Activated gamma-delta T cell treated with anti-CD3 and anti-CD28 coated beads, Interleukin-2, amount 50 U/mL, for 16 hours (primary cell): ENCODE results near the gene HIRA.
"Not testable (repeated sequence)": the region's sequence is repeated elsewhere in the genome, so short reads cannot be mapped to it uniquely, and the experiment has no call there.

Source experiments
- DNase-seq: peaks from one replicate; pipeline ENCODE4 v3.0.0-alpha.2; 2020; ENCODE audit warnings: low read depth

Gene HIRA

DNA sequence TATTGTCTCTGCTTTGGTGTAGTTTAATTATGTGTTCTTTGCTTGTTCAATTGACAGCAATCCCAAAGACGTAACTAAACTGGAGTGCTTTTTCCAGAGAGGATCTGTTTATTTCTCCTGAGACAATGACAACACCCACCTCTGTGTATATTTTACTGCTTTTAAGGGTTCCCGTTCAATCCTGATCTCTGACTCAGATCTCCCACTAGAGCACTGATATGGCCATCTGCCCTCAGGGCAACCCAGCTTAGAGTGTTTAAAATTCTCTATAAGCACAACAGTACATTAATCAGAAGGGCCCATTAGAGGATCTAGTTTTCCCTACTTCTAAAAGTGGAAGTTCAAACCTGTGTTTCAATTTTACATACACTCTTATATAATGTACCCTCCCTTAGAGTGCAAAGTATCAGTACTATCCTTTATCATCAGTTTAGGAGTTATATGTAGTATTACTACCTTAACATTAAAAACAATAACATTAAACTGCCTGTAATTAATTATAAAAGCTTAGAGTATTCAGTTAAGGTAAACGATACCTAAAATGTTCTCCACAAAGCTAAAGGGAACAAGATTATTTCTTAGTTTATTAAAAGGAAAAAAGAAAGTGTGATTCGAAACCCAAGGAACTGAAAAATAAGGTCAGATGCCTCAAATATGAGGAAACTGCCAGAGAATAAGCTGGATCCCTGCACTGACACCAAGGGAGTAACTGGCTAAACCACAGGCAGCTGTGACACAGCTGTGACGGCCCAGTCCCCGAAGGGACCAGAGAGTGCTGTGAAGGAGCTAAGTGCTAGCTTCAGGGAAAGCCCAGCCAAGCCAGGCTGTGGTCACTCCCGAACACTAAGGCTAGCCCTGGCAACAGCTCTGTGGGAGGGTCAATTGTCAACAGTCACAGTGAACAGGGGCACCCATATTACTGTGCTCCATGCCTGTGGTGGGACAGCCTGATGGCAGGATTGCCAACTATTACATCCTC, 32.2 kb upstream of the HIRA start:
- no peak for DNase-seq

DNA sequence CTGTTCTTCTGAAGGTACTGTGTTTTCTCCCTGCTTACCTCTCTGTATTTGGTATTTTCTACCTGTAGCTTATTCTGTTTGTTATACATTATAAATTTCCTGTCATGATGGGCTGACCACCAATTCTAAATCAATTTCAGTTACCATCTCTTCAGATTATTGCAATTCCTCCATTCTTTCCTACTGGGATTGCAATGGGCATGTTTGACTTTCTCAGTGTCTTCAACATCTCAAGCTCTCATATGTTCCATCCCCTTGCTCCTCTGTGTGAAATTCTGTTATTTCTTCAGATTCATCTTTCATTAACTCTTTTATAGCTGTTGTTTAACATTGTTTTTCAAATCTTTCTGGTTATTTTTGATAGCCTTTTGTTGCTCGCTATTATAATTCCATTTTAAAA, 31.5 kb upstream of the HIRA start:
- DNase-seq: no peak

DNA sequence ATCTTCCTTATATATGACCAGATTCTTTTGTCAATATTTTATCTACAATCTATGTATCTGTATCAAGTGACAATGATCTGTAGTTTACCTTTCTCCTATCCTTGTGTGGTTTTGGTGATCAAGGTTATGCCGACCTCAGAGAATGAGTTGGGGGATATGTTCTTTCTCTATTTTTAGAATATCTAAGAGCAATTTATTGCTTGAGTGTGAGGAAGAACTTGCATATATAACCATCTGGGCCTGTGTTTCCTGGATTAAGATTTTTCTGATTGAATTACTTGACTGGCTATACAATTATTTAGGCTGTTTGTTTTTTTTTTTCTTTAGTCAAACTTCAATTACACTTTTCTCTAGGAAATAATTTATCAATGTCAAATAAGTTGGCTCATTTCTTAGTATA, 30.0 kb upstream of the HIRA start:
- DNase-seq: no peak

DNA sequence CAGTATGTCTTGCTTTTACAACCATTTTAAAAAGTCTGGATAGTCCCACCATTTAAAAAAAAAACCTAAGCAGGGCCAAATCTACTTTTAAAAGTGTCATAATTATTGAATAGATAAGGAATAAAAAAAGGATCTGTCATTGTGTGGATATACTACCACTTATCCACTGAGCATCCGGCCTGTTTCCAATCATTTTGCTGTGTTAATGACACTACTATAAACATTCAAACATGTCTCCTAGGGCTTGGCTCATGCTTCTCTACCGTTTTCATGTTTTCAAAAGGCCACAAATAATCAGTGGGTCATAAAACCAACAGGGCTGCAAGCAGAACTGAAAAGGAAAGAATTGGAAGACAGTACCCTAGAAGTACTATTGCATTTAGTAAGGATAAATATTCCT, 28.5 kb upstream of the HIRA start:
- DNase-seq: no peak

DNA sequence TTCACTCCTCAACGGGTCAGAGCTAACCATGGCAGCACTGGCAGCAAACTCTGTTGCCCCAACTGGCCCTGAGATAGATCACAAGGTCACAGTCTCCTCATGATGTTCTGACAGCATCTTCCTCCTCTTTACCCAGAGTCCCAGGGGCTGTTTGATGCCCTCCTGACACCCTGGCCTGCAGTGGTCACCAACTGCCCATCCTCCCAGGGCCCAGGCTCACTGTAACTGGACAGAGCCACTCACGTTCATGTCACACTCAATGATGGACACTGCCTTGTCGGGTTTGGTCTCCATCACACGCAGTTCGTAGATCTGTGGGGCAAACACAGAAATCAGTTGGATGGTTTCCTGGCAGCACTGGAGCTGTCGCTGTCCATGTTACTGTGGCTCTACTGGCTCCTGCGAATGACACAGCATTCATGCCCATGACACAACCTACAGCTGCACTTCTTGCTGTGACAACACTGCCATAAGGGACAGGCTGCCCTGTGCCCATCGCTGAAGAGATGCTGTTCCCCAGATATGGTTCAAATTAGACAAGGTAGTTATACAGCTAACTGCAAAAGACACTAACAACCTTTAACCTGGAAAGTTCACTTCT, 26.4 kb upstream of the HIRA start:
- no peak for DNase-seq

DNA sequence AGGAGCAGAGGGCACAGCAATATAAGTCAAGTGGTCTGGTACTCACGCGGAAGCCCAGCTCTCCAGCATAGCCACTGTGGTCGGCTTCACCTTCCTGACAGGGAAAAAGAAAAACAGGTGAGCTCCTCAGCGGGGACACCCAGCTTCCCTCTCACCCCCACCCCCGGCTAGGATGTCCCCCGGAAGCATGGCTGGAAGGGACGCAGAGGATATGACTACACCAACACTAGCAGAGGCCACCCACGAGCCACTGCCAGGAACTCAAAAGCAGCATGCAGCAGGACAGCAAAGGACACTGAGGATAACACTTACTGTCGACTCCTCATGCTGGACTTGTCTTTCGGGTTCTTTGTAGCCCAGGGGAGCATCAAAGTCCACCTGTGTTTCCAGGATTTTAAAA, 25.0 kb upstream of the HIRA start:
- DNase-seq: no peak

DNA sequence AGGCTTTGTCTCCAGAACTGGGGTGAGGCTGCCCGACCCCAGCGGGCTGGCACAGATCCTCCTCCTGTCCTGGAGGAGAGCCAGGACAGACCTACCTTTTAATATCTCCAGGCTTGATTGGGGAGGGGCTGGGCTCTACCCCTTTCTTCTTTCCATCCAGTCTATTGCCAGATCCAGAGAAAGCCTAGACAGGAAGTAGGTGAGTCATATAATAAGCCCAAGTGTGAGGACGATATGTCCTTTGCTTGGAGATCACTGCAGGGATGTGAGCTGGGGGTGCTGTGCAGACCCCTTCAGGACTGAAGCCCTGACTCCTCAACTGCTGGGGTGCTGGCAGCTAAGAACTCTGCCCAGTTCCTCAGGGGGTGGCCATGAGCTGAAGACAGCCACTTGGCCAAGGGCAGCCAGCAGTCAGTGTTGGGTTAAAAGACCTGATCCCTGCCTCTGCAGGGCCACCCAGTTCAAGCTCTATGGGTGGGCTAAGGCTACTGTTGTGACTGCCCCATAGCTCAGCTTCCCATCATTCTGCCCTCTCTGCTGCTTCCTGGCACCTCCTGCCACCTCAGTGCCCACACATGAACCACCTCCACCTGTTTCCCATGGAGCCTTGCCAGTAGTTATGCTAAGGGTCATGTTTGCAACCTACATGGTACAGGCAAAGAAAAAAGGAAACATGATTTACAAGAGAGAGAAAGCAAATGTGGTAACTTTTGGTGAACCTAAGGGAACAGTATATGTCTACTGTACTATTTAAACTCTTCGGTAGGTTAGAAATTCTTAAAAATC, 24.2 kb upstream of the HIRA start:
- DNase-seq: no peak

DNA sequence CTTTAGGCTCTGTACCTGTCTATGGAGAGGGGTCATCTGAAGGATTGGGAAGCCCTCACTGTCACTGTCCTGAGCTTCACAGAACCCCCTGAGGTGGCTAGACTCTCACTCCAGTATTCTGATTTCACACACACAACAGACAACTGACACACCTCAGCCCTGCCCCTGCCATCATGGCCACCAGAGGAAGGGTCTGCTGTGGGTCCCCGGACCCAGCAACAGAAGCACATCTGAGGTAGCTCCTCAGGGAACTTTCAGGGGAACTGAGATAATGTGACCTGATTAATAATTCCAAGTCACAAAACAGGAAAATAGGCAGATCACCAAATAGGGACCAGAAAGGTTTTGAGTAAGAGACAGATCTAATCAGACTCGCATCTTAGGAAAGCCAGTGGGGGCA, 23.5 kb upstream of the HIRA start:
- DNase-seq: no peak

DNA sequence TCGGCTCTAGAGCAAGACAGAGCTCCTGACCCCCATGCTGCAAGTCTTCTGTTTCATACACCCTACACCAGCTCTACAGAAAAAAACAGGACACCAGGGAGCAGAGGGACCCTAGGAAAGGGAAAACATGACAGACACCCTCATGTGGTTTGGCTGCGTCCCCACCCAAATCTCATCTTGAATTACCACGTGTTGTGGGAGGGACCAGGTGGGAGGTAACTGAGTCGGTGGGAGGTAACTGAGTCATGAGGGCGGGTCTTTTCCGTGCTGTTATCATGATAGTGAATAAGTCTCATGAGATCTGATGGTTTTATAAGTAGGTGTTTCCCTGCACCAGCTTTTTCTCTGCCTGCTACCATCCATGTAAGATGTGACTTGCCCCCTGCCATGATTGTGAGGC, 22.6 kb upstream of the HIRA start:
- DNase-seq: no peak

DNA sequence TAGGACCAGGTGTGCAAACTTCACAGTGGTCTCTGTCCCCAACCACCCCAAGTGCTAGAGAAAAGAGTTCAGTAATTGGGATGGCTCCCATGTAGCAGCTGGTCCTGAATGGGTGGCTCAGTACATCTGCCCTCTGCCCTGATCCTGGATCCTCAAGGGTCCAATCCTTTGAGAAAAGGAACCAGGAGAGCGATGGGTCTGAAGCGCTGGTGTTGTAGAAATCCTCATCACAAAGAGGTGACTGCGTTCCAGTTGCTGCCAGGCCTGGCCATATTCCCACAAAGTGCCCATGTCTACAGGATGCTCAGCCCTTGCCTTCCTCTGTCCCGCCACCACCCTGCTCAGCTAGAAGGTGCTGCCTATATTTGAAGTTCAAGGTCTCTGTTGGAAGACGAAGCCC, 22.2 kb upstream of the HIRA start:
- DNase-seq: no peak

DNA sequence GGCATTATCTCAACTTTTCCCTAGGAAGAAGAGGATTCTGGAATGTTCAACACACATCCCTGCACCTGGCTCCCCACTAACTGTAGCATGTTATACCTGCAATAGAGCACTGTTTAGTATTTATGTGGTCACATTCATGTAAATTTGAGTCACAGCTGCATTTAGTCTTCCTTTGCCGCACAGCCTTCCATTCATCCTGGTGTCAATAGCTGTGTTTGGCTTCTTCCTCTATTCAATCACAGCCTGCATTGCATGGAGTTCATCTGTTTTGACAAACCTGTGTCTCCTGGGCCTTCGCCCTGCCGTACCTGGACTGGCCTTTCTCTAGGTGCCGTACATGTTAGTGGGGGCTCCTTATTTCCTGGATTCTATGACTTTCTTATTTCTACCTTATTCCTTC, 20.0 kb upstream of the HIRA start:
- DNase-seq: no peak

DNA sequence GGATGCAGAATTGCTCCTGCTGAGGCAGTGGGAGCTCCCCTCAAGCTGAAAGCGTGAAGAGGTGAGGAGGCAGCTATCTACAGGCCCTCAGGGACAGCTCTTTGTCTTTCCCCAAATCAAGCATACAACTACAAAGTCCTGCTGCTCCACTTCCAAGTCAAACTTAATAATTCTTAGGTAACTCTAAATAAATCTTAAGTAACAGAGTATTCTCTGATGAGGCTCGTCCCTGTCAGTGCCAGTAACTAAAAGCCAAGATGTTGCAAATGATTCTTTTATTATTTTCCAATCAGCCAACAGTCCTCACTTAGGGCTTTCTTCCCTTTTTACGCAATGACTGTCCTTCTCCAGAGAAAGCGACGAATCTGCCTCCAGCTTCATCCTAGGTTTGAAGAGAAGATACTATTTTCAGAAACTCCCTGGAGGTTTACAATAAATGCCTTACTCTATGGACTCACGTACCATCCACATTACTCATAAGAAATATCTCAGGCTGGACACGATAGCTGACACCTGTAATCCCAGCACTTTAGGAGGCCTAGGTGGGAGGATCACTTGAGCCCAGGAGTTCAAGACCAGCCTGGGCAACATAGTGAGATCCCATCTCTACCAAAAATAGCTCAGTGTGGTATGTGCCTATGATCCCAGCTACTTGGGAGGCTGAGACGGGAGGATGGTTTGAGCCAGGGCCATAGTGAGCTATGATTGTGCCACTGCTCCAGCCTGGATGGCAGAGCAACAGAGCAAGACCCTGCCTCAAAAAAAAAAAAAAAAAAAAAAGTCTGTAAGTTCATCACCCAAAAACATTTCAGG, 19.0 kb upstream of the HIRA start:
- DNase-seq: no peak

DNA sequence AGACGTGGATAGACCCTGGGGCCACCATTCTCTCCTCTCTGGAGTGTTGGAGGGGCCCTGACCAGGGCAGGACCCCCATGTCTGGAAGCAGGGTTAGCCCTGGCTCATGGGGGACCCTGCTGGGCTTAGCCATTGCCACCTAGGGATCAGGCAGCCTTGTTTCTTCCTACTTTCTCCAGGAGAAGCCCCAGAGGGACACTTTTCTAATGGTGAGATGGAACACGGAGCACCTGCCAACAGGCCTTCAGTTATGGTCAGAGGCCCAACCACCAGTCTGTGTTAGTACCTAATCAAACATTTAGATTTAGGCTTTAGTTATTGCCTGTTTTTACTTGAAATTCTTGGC, 17.9 kb upstream of the HIRA start:
- DNase-seq: no peak

DNA sequence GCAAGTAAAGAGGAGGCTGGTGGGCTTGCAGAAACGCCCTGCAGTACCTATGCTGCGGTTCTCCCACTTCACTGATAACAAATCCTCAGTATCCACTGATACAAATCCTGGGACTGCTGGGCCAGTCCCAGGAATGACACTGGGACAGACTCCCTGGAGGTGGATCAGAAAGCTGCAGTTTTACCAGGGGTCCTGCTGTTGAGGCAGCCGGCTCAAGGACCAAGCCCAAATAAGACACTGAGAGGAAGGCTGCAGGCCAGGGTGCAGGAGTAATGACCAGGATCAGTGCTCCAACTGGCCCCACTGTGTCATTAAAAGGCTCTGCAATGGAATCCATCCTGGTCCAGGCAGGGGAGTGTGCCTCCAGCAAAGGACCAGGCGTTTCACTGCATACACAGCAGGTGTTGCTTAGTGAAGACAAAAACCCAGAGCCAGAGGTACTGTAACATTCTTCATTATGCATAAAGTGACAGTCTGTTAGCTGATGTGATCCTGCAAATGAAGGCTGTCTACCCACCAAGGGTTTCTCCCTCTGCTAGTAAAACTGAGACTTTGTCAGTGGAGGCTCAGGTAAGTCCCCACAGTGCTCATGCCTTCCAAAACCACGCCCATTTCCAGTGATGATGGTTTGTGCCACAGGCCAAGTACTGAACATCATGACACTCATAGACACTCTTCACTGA, 17.3 kb upstream of the HIRA start:
- DNase-seq: no peak

DNA sequence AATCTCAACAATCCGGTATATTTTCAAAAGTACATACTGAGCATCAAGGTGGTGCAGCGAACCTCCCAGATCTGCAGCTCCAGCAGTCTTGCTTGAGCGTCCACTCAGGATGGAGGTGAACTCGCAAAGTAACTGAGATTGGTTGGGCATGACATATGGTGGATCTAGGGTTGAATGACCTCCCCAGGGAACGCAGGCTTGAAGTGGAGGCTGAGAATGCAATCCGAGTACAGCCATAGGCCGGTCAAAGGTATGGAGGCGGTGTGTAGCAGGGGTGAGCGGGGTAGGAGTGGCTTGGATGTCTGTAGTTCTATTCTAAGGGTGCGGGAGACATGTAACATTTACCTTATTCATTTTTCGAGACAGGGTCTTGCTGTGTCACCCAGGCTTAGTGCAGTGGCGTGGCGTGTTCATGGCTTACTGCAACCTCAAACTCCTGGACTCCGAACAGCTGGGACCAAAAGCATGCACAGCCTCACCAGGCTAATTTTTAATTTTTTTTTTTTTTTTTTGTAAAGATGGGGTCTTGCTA, 16.6 kb upstream of the HIRA start:
- DNase-seq: no peak

DNA sequence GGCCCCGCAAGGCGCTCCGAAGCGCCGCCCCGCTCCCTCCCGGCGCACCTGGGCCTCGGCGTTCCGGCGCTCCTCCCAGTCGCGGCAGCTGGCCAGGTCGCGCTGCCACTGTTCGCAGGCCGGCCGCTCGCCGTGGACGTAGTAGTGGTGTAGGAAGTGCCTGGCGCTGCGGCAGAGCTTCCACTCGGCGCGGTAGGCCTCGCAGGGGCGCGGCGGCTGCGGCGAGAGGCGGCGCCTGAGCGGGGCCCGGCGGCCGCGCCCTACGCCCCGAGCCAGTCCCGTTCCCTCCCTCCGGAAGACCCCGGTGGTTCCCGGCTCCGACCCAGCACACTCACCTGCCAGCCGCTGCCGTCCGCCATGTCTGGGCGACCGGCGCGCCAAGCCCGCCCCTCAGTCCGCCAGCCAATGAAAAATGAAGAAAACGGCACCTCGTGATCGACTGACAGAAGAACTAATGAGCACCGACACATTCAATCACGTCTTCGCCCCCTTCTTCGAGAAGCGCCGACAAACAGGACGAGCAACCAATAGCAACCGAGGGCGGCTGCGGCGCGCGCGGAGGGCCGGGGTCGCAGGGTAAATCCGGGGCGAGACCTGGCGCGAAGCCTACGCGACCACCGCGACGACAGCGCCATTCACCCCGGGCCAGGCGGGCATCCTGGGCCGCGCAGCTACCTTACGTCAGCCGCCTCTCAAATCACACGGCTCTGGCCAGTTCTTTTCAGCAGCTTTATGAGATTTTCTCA, 16.0 kb upstream of the HIRA start, which contains the start of gene C22orf39:
Gene C22orf39 (minus strand): TSS at position 382 of the 746 bp plus-strand sequence. CDS start 23 bp downstream, at position 359.
- DNase-seq: peak; percentile 81

DNA sequence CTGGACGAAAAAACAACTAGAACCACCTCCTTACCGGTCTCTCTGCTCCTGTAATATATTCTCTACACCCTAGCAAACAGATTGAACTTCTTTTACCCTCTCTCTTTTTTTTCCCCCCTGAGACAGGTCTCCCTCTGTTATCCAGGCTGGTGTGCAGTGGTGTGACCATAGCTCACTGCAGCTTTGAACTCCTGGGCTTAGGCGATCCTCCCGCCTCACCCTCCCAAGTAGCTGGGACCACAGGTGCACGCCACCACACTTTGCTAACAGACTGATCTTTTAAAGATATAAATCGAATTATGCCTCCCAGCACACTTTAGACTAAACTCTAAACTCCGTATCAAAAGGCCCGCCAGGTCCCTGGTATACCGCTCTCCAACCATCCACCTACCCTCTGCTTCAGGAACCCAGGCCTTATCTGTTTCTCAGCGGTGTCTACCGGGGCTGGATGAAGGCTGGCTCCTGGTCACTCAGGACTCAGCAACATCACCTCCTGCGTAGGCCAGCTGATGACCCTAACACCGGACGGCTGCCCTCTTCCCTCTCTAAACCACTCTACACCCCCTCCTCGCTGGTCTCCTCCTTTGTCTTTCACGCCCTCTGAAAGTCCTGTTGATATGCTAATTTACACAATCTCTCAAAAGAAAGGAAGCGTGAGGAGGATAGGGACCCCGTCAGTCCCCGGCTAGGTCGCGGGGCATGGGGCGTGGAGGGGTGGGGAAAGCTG, 15.2 kb upstream of the HIRA start:
- no peak for DNase-seq

DNA sequence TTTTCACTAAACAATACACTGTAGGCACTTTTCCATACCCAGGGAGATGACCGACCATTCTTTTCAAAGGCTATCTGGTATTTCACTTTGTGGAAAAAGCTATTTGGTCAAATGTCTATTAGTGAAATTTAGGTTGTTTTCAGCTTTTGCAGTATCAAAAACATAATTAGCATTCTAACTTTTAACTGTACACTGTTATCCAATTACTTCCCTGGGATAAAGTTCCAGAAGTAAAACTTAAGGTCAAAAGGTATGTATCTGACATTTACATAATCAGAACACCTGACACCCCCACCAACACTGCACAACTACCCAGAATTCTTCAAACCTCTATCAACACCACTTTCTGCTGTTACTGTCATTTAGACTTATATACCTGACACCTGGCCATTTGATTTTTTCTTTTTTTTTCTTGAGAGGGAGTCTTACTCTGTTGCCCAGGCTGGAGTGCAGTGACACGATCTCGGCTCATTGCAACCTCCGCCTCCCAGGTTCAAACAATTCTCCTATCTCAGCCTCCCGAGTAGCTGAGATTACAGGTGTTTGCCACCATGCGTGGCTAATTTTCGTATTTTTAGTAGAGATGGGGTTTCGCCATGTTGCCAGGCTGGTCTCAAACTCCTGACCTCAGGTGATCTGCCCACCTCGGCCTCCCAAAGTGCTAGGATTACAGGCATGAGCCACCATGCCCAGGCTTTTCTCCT, 13.9 kb upstream of the HIRA start:
- not testable (repeated sequence) for DNase-seq
